ENCODE measurements around the gene CTRB1. TPM values are rescaled to one million over a fixed set of nuclear protein-coding genes. Genes with fewer than 3 reads are reported as not detected.

Gene CTRB1
- not detected in 5 replicates for total RNA-seq (2022; extraction: Qiagen RNA extraction; ENCODE audit: low read depth)

GRCh38 chr16:75218256-75219076 is at the start of gene CTRB1:
Gene CTRB1, plus strand, starts transcription at chr16:75218988. Its CDS starts 20 bp downstream, at chr16:75219008.

DNA sequence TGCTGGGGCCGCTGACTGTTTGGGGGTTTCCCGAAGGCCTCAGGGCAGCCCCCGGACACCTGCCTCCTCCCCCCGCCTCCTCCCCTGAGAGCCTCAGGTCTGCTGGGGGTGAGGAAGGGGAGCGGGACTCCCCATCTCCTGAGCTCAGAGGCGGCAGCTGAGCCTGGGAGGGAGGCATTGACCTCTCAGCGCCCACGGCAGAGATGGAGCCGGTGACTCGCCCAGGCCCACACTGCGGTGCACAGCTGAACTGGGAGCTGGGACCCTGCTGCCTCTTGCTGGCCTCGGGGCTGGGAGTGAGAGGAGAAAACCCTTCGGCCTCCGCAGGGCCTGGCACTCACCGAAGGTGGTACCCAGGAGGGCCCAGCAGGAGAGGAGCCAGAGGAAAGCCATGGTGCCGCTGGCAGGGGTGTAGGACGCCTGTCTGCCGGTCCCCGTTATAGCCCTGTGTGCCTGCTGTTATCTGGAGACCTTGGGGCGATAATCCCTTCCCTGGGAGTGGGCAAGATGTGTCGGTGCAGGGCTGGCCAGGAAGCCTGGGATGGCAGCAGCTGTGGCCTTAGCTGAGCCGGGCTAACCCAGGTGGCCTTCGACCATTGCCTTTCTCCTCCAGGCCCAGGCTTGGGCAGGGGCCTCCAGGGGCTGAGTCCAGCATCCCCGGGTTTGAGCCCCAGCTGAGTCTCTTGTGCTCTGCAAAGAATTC is 11.9 kb upstream of the CTRB1 start, which contains the start of gene CTRB2:
Gene CTRB2 (minus strand): TSS at position 413 of the 703 bp plus-strand sequence. CDS start 20 bp downstream, at position 393.

GRCh38 chr16:75251280-75252048 is 32.7 kb downstream of the CTRB1 start, which contains the start of gene BCAR1:
Gene BCAR1, minus strand, starts transcription at chr16:75251624. Its CDS starts 142 bp downstream, at chr16:75251482.

Other genes starting within 250 kb of the CTRB1 start
- gene WDR59, start 233.9 kb upstream of the CTRB1 start, total RNA-seq (2022; extraction: Qiagen RNA extraction; ENCODE audit: low read depth): 21.4 to 33.0 TPM (median 30.0 TPM) in 5 replicates
- gene ZNRF1, start 220.0 kb upstream of the CTRB1 start, total RNA-seq (2022; extraction: Qiagen RNA extraction; ENCODE audit: low read depth): 18.2 to 23.9 TPM (median 23.2 TPM) in 5 replicates
- gene LDHD, start 102.2 kb upstream of the CTRB1 start, total RNA-seq (2022; extraction: Qiagen RNA extraction; ENCODE audit: low read depth): 0.46 to 0.95 TPM (median 0.75 TPM) in 5 replicates
- gene ZFP1, start 70.5 kb upstream of the CTRB1 start, total RNA-seq (2022; extraction: Qiagen RNA extraction; ENCODE audit: low read depth): 8.7 to 17.0 TPM (median 11.0 TPM) in 5 replicates
- gene CTRB2, start 11.8 kb upstream of the CTRB1 start, total RNA-seq (2022; extraction: Qiagen RNA extraction; ENCODE audit: low read depth): not detected in 5 replicates
- gene BCAR1, start 32.6 kb downstream of the CTRB1 start, total RNA-seq (2022; extraction: Qiagen RNA extraction; ENCODE audit: low read depth): 108 to 148 TPM (median 143 TPM) in 5 replicates
- gene CFDP1, start 214.5 kb downstream of the CTRB1 start, total RNA-seq (2022; extraction: Qiagen RNA extraction; ENCODE audit: low read depth): 62.8 to 66.9 TPM (median 66.4 TPM) in 5 replicates
- gene TMEM170A, start 245.7 kb downstream of the CTRB1 start, total RNA-seq (2022; extraction: Qiagen RNA extraction; ENCODE audit: low read depth): 13.7 to 17.2 TPM (median 15.9 TPM) in 5 replicates